Thoracic aorta (tissue), 2 donors: ENCODE data around the gene CTSA. TPM values are rescaled to one million over a fixed set of nuclear protein-coding genes. Genes with fewer than 3 reads are reported as not detected.

Experiments
- ATAC-seq: fragments of 150-250 bp; one replicate; pipeline ENCODE4 v1.8.0; 2017; ENCODE audit warnings: low read depth; ENCODE audit not compliant: insufficient number of reproducible peaks, low FRiP score
- DNase-seq: peaks from one replicate; pipeline ENCODE4 v3.0.0-alpha.2; 2020; ENCODE audit warnings: low spot score
- H3K27ac ChIP-seq, 2 donors: fragments of 200-600 bp; sonication (generic); 1 replicate in 1 of 2; 2 replicates in 1 of 2; pipeline ENCODE4 v1.5.1; 2016; ENCODE audit warnings: mild to moderate bottlenecking in 2 of 2, moderate library complexity in 2 of 2
- H3K27me3 ChIP-seq: fragments of 200-600 bp; sonication (generic); replicated peaks from 2 replicates; pipeline ENCODE4 v1.6.0; 2016; ENCODE audit warnings: mild to moderate bottlenecking; ENCODE audit not compliant: insufficient read depth
- H3K36me3 ChIP-seq: fragments of 200-600 bp; sonication (generic); one replicate; pipeline ENCODE4 v1.5.1; 2016
- H3K4me1 ChIP-seq, 2 donors: fragments of 200-600 bp; sonication (generic); 1 replicate in 1 of 2; 2 replicates in 1 of 2; pipeline versions ENCODE4 v1.5.1 to v1.6.0; 2016; ENCODE audit warnings: low read depth in 2 of 2, mild to moderate bottlenecking in 1 of 2; ENCODE audit not compliant: control insufficient read depth in 1 of 2
- H3K4me3 ChIP-seq: fragments of 200-600 bp; sonication (generic); 2 replicates; pipeline ENCODE4 v1.5.1; 2016; ENCODE audit warnings: mild to moderate bottlenecking
- H3K9me3 ChIP-seq: fragments of 200-600 bp; sonication (generic); 2 replicates; pipeline ENCODE4 v1.5.1; 2016
- total RNA-seq, 2 donors: library from RNA; depleted of rRNA; stranded (reverse); fragments of >200 nt; gene quantifications; one replicate each; pipeline versions ENCODE4 v1.1.0 to v1.2.3, GENCODE V29; 2016
- TF ChIP-seq, protein P1 (sequence below): fragments of 200-600 bp; sonication (generic); IDR thresholded peaks from one replicate; pipeline ENCODE4 v1.5.1; 2019; ENCODE audit warnings: antibody characterized with exemption

CTSA gene
- total RNA-seq, 2 donors from 2014 or later, result 73.7 to 109 TPM

- no peaks in the 10 kb centered on the region for H3K27me3 ChIP-seq
- H3K4me3 ChIP-seq, result no peak overlapping the region
- no peaks in the 10 kb centered on the region for H3K9me3 ChIP-seq
- TF ChIP-seq, protein P1, sequence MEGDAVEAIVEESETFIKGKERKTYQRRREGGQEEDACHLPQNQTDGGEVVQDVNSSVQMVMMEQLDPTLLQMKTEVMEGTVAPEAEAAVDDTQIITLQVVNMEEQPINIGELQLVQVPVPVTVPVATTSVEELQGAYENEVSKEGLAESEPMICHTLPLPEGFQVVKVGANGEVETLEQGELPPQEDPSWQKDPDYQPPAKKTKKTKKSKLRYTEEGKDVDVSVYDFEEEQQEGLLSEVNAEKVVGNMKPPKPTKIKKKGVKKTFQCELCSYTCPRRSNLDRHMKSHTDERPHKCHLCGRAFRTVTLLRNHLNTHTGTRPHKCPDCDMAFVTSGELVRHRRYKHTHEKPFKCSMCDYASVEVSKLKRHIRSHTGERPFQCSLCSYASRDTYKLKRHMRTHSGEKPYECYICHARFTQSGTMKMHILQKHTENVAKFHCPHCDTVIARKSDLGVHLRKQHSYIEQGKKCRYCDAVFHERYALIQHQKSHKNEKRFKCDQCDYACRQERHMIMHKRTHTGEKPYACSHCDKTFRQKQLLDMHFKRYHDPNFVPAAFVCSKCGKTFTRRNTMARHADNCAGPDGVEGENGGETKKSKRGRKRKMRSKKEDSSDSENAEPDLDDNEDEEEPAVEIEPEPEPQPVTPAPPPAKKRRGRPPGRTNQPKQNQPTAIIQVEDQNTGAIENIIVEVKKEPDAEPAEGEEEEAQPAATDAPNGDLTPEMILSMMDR, result no peak
- ATAC-seq (no peak), DNase-seq (no peak)
- peaks cover 6 to 17% of the 10 kb centered on the region in 2 donors for H3K4me1 ChIP-seq
- no peak overlapping the region for H3K27ac ChIP-seq
- H3K36me3 ChIP-seq, result peaks cover 60% of the 10 kb centered on the region
These were observed 47.7 kb downstream of the CTSA start for GRCh38 chr20:45938727-45939438.

DNA sequence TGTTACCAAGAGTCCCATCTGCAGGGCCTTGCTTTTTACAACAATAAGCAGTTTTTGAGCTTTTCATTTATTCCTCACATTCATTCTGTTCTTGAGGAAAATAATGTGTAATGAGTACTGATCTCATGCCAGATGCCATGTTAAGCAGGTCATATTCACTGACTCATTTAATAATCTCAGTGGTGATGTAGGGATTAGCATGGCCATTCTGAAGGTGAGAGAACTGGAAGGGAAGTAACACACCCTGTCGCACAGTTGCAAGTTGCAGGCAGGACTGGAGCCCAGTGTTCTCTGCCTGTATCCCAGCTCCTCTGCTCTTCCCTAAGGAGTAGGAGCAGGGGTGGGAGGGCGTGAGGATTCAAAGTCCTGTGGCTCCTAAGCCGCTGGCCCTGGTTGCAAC is 48.9 kb downstream of the CTSA start:
- H3K27ac ChIP-seq, result no peak overlapping the region
- ATAC-seq (no peak), DNase-seq (no peak)
- H3K9me3 ChIP-seq, result no peaks in the 10 kb centered on the region
- peaks cover 72% of the 10 kb centered on the region for H3K36me3 ChIP-seq
- TF ChIP-seq, protein P1, result no peak
- no peak overlapping the region for H3K4me3 ChIP-seq
- peaks cover 6 to 17% of the 10 kb centered on the region in 2 donors for H3K4me1 ChIP-seq
- H3K27me3 ChIP-seq, result no peaks in the 10 kb centered on the region

DNA sequence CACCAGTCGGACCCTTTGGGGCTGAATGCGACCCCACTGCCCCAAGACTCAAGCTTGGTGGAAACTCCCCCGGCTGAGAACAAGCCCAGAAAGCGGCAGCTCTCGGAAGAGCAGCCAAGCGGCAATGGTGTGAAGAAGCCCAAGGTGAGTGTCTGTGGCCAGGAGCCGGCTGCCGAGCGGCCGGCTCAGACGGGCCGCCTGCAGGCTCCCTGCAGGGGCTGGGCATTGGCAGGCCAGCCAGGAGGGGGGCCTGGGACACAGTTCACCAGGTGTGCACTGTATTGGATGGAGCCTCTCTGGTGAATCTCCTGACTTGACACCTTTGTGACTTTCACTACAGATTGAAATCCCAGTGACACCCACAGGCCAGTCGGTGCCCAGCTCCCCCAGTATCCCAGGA is 49.3 kb downstream of the CTSA start:
- peaks cover 76% of the 10 kb centered on the region for H3K36me3 ChIP-seq
- DNase-seq (no peak), ATAC-seq (no peak)
- H3K4me1 ChIP-seq, result peaks cover 6 to 17% of the 10 kb centered on the region in 2 donors
- H3K27ac ChIP-seq, result no peak overlapping the region
- H3K9me3 ChIP-seq, result no peaks in the 10 kb centered on the region
- H3K27me3 ChIP-seq, result no peaks in the 10 kb centered on the region
- H3K4me3 ChIP-seq, result no peak overlapping the region
- TF ChIP-seq, protein P1, result no peak

GRCh38 chr20:45943613-45944012 is 52.5 kb downstream of the CTSA start:
- ATAC-seq (no peak), DNase-seq (no peak)
- Histone ChIP-seq H3K4me1 (no peaks in the 10 kb centered on the region), H3K4me3 (no peak overlapping the region), H3K36me3 (peaks cover 90% of the 10 kb centered on the region), H3K27ac (no peak overlapping the region), H3K9me3 (no peaks in the 10 kb centered on the region), H3K27me3 (no peaks in the 10 kb centered on the region)
- TF ChIP-seq, protein P1, result no peak

GRCh38 chr20:45944151-45944964 is 53.2 kb downstream of the CTSA start:
- ATAC-seq (no peak), DNase-seq (no peak)
- no peak overlapping the region for H3K4me3 ChIP-seq
- H3K27ac ChIP-seq, result no peak overlapping the region
- no peaks in the 10 kb centered on the region for H3K27me3 ChIP-seq
- TF ChIP-seq, protein P1, result no peak
- no peaks in the 10 kb centered on the region for H3K9me3 ChIP-seq
- no peaks in the 10 kb centered on the region for H3K4me1 ChIP-seq
- peaks cover 90% of the 10 kb centered on the region for H3K36me3 ChIP-seq
